Loucy (cell line): ENCODE measurements around the gene PTPRB.

Source experiments
- CTCF ChIP-seq: fragments of 200-600 bp; sonication (generic); conservative IDR thresholded peaks from 2 replicates; pipeline ENCODE4 v1.5.1; 2014; ENCODE audit warnings: mild to moderate bottlenecking, antibody characterized with exemption, low read length
- EZH2phosphoT487 ChIP-seq: fragments of 200-600 bp; IDR thresholded peaks from 2 replicates; pipeline ENCODE4 v1.6.1; 2018; ENCODE audit warnings: antibody characterized with exemption, mild to moderate bottlenecking, moderate library complexity, borderline replicate concordance

DNA sequence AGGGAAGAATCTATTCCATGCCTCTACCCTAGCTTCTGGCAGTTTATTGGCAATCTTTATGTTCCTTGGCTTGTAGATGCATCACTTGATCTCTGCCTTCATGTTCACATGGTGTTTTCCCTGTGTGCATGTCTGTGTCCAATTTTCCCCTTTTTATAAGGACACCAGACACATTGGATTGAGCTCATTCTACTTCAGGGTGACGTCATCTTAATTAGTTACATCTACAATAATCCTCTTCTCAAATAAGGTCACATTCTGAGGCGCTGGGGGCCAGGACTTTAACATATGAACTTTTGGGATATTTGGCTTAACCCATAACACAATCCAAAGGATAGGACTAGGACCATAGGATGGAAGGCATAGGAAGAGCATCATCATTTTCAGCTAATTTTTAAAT is 169.8 kb downstream of the PTPRB start:
- TF ChIP-seq CTCF (no peak), EZH2phosphoT487 (no peak)
